Vagina (tissue), 2 donors: ENCODE measurements around the gene EDEM2. TPM values are rescaled to one million over a fixed set of nuclear protein-coding genes. Genes with fewer than 3 reads are reported as not detected.
"Not testable (repeated sequence)": the region's sequence is repeated elsewhere in the genome, so short reads cannot be mapped to it uniquely, and the experiment has no call there.

Experiments used
- DNase-seq, 2 donors: peaks; one replicate each; pipeline ENCODE4 v3.0.0-alpha.2; 2017; ENCODE audit errors: extremely low spot score in 2 of 2
- H3K27ac ChIP-seq: fragments of 200-600 bp; sonication (generic); one replicate; pipeline ENCODE4 v1.5.1; 2019
- H3K27me3 ChIP-seq: fragments of 200-600 bp; sonication (generic); one replicate; pipeline ENCODE4 v1.5.1; 2019
- H3K36me3 ChIP-seq, 2 donors: fragments of 200-600 bp; sonication (generic); one replicate each; pipeline ENCODE4 v1.5.1; 2017 to 2019
- H3K4me1 ChIP-seq: fragments of 200-600 bp; sonication (generic); one replicate; pipeline ENCODE4 v1.5.1; 2019
- H3K4me3 ChIP-seq, 2 donors: fragments of 200-600 bp; sonication (generic); 1 replicate in 1 of 2; 2 replicates in 1 of 2; pipeline ENCODE4 v1.5.1; 2016 to 2019
- H3K9me3 ChIP-seq: fragments of 200-600 bp; sonication (generic); one replicate; pipeline ENCODE4 v1.5.1; 2019
- CTCF ChIP-seq, 3 experiments: fragments of 450-650 bp in 2 of 3; fragments of 200-600 bp in 1 of 3; sonication (generic) in 1 of 3; IDR thresholded peaks; one replicate each; pipeline ENCODE4 v1.5.1; 2017 to 2019; ENCODE audit warnings: antibody characterized with exemption in 3 of 3, mild to moderate bottlenecking in 2 of 3, moderate library complexity in 2 of 3
- POLR2A ChIP-seq, 2 donors: fragments of 450-650 bp; IDR thresholded peaks; one replicate each; pipeline ENCODE4 v1.6.1; 2017; ENCODE audit warnings: antibody characterized with exemption in 2 of 2, mild to moderate bottlenecking in 2 of 2, moderate library complexity in 2 of 2
- POLR2AphosphoS5 ChIP-seq, 2 donors: sonication (generic); formaldehyde crosslinking; IDR thresholded peaks; one replicate each; pipeline ENCODE4 v1.9.0; 2017; ENCODE audit warnings: antibody characterized with exemption in 2 of 2, mild to moderate bottlenecking in 2 of 2, low read depth in 1 of 2; ENCODE audit not compliant: insufficient read depth in 1 of 2
- intact Hi-C: fragments of 100-400 bp; cut with DNase I; formaldehyde crosslinking; loops from one replicate; pipeline ENCODE4 v1.15.1; 2023
- small RNA-seq: library from RNA; depleted of rRNA; stranded (forward); fragments of <200 nt; gene quantifications from one replicate; pipeline ENCODE3, GENCODE V24; 2016
- total RNA-seq: library from RNA; depleted of rRNA; stranded (reverse); fragments of >200 nt; gene quantifications from one replicate; pipeline ENCODE4 v1.2.3, GENCODE V29; 2016

EDEM2 gene
- total RNA-seq, 1 donor from 2014 or later = 12.8 TPM

- intact Hi-C loops = no loop called here
- H3K4me1 ChIP-seq = peaks cover 47% of the 10 kb centered on the region
Measured at GRCh38 chr20:35079472-35080347, 67.4 kb downstream of the EDEM2 start.

GRCh38 chr20:35077872-35078271 is 69.3 kb downstream of the EDEM2 start:
- Histone ChIP-seq H3K27me3 (no peaks in the 10 kb centered on the region), H3K4me3 (no peak overlapping the region), H3K4me1 (peaks cover 40% of the 10 kb centered on the region), H3K27ac (no peak overlapping the region), H3K36me3 (peaks cover 0 to 18% of the 10 kb centered on the region in 2 donors), H3K9me3 (no peaks in the 10 kb centered on the region)
- TF ChIP-seq CTCF (IDR thresholded peaks at IDR 0.05) = no peak
- TF ChIP-seq POLR2AphosphoS5 (IDR thresholded peaks at IDR 0.05; ENCODE audit: insufficient read depth in 1 of 2, low read depth in 1 of 2) = no peak
- no peak for TF ChIP-seq POLR2A (IDR thresholded peaks at IDR 0.05)
- DNase-seq = no peak
- intact Hi-C loops = no loop called here

More at GRCh38 chr20:35079472-35080347, 67.4 kb downstream of the EDEM2 start:
- DNase-seq = no peak
- Histone ChIP-seq H3K27me3 (no peaks in the 10 kb centered on the region), H3K36me3 (peaks cover 0 to 18% of the 10 kb centered on the region in 2 donors), H3K9me3 (no peaks in the 10 kb centered on the region), H3K4me3 (no peak overlapping the region), H3K27ac (no peak overlapping the region)
- TF ChIP-seq CTCF (IDR thresholded peaks at IDR 0.05) (no peak), POLR2AphosphoS5 (IDR thresholded peaks at IDR 0.05; ENCODE audit: insufficient read depth in 1 of 2, low read depth in 1 of 2) (no peak), POLR2A (IDR thresholded peaks at IDR 0.05) (no peak)

GRCh38 chr20:35077341-35077740 is 69.8 kb downstream of the EDEM2 start:
- Histone ChIP-seq H3K4me1 (peaks cover 36% of the 10 kb centered on the region), H3K27me3 (no peaks in the 10 kb centered on the region), H3K9me3 (no peaks in the 10 kb centered on the region), H3K36me3 (peaks cover 0 to 18% of the 10 kb centered on the region in 2 donors), H3K27ac (no peak overlapping the region), H3K4me3 (no peak overlapping the region)
- TF ChIP-seq POLR2A (IDR thresholded peaks at IDR 0.05) = no peak
- peak in 1 of 2 donors; percentile 17 for TF ChIP-seq POLR2AphosphoS5 (IDR thresholded peaks at IDR 0.05; ENCODE audit: insufficient read depth in 1 of 2, low read depth in 1 of 2)
- TF ChIP-seq CTCF (IDR thresholded peaks at IDR 0.05) = no peak
- DNase-seq = no peak
- intact Hi-C loops = no loop called here

GRCh38 chr20:35071436-35072153 is 75.5 kb downstream of the EDEM2 start:
- H3K36me3 ChIP-seq = peaks cover 0 to 11% of the 10 kb centered on the region in 2 donors
- DNase-seq, H3K4me3 ChIP-seq, H3K9me3 ChIP-seq, intact Hi-C loops, H3K27me3 ChIP-seq, H3K4me1 ChIP-seq, H3K27ac ChIP-seq: not testable (repeated sequence)

GRCh38 chr20:35066194-35066593 is 80.9 kb downstream of the EDEM2 start:
- Histone ChIP-seq H3K4me3 (no peak overlapping the region), H3K4me1 (peaks cover 15% of the 10 kb centered on the region), H3K27ac (no peak overlapping the region), H3K27me3 (no peaks in the 10 kb centered on the region), H3K9me3 (no peaks in the 10 kb centered on the region), H3K36me3 (peaks cover 0 to 13% of the 10 kb centered on the region in 2 donors)
- TF ChIP-seq CTCF (IDR thresholded peaks at IDR 0.05) = no peak
- no peak for TF ChIP-seq POLR2AphosphoS5 (IDR thresholded peaks at IDR 0.05; ENCODE audit: insufficient read depth in 1 of 2, low read depth in 1 of 2)
- no peak for TF ChIP-seq POLR2A (IDR thresholded peaks at IDR 0.05)
- no peak for DNase-seq
- intact Hi-C loops = no loop called here

Small RNAs within 50 kb of the gene (small RNA-seq; reads per million reads assigned to genes)
- gene RF00275 (not detected), gene RNA5SP483 (not detected)

Other genes starting within 250 kb of the EDEM2 start
- gene GSS, start 191.5 kb downstream of the EDEM2 start, total RNA-seq = 47.9 TPM
- gene MYH7B, start 191.5 kb downstream of the EDEM2 start, total RNA-seq = under 0.01 TPM
- 61.9 TPM for gene TRPC4AP, start 54.5 kb downstream of the EDEM2 start, total RNA-seq
- gene PROCR, start 24.7 kb upstream of the EDEM2 start, total RNA-seq = 104 TPM
- gene MMP24, start 79.4 kb upstream of the EDEM2 start, total RNA-seq = 0.98 TPM
- 36.8 TPM for gene MMP24OS, start 130.8 kb upstream of the EDEM2 start, total RNA-seq
- 124 TPM for gene EIF6, start 137.4 kb upstream of the EDEM2 start, total RNA-seq
- gene FAM83C, start 145.1 kb upstream of the EDEM2 start, total RNA-seq = 16.9 TPM